ENCODE results near the gene ZNF618. TPM values are rescaled to one million over a fixed set of nuclear protein-coding genes. Genes with fewer than 3 reads are reported as not detected.

ZNF618 gene
- total and polyA plus RNA-seq, 2 experiments from 2014 or later, result 12.1 to 22.1 TPM

DNA sequence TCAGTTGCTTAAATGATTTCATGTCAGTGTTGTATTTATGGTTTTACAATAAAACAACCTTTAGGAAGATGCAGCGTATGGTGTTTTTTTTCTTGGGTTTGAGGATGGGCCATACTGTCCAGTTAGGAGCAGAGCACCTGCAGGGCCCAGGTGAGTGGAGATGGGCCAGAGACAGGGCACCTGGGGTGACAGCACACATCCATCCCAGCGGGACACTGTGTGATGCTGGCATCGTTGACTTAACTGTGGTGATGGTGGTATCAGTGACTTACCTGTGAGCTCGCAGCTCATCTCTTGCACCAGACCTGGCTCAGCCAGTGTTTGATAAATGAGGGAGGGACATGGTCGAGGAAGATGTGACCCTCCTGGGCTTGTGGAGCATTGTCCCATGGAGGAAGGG lies 180.4 kb downstream of the ZNF618 start:
- Histone ChIP-seq H3K27me3 (ENCODE audit: insufficient read depth) (no peaks in the 10 kb centered on the region), H3K27ac (ENCODE audit: low read depth) (no peak overlapping the region), H3K79me2 (replicated peaks; ENCODE audit: insufficient read depth) (no peaks in the 10 kb centered on the region), H3K4me2 (no peak overlapping the region), H3K9me2 (ENCODE audit: insufficient read depth) (0 out of 2 replicates have a peak, but pooled peaks cover 6% of the 10 kb centered on the region), H3K36me3 (ENCODE audit: insufficient read depth) (no peaks in the 10 kb centered on the region), H4K20me1 (replicated peaks; ENCODE audit: insufficient read depth) (no peaks in the 10 kb centered on the region; the same call in 1 of the 2 replicates), H3F3A (replicated peaks; ENCODE audit: low read depth) (no peaks in the 10 kb centered on the region), H3K4me1 (ENCODE audit: insufficient read depth) (no peaks in the 10 kb centered on the region), H3K4me3 (no peak overlapping the region), H2AFZ (no peak overlapping the region)
- Mint-ChIP-seq H3K4me3 (no peak overlapping the region), H3K36me3 (ENCODE audit: low read depth) (peaks cover 14% of the 10 kb centered on the region; the same call in 2 of the 3 replicates), H3K27ac (no peak overlapping the region), H3K4me1 (peaks cover 7% of the 10 kb centered on the region), H3K27me3 (ENCODE audit: insufficient read depth, low read depth, poor library complexity) (peaks cover 14% of the 10 kb centered on the region), H3K9me3 (no peaks in the 10 kb centered on the region)
- TF ChIP-seq ZNF331 (CRISPR knock-in tag; IDR thresholded peaks at IDR 0.05; ENCODE audit: low read depth) (no peak), STAT1 (IDR thresholded peaks at IDR 0.05; ENCODE audit: unreplicated experiment) (no peak), EZH2 (IDR thresholded peaks at IDR 0.05; ENCODE audit: low read depth, unreplicated experiment) (no peak), CTCF (conservative IDR thresholded peaks at IDR 0.05; ENCODE audit: low read depth in 2 of 2) (no peak), NANOG (IDR thresholded peaks at IDR 0.05; ENCODE audit: borderline replicate concordance) (no peak), ZNF114 (CRISPR knock-in tag; IDR thresholded peaks at IDR 0.05) (no peak), JUNB (IDR thresholded peaks at IDR 0.05; ENCODE audit: unreplicated experiment) (no peak), CREB1 (CRISPR knock-in tag; IDR thresholded peaks at IDR 0.05; ENCODE audit: low read depth) (no peak), POLR2AphosphoS5 (IDR thresholded peaks at IDR 0.05; ENCODE audit: low read depth) (no peak), EZH2phosphoT487 (IDR thresholded peaks at IDR 0.05; ENCODE audit: unreplicated experiment) (no peak)
- TF ChIP-seq, protein P1, sequence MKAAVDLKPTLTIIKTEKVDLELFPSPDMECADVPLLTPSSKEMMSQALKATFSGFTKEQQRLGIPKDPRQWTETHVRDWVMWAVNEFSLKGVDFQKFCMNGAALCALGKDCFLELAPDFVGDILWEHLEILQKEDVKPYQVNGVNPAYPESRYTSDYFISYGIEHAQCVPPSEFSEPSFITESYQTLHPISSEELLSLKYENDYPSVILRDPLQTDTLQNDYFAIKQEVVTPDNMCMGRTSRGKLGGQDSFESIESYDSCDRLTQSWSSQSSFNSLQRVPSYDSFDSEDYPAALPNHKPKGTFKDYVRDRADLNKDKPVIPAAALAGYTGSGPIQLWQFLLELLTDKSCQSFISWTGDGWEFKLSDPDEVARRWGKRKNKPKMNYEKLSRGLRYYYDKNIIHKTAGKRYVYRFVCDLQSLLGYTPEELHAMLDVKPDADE (IDR thresholded peaks at IDR 0.05), result no peak
- TF ChIP-seq, protein P2, sequence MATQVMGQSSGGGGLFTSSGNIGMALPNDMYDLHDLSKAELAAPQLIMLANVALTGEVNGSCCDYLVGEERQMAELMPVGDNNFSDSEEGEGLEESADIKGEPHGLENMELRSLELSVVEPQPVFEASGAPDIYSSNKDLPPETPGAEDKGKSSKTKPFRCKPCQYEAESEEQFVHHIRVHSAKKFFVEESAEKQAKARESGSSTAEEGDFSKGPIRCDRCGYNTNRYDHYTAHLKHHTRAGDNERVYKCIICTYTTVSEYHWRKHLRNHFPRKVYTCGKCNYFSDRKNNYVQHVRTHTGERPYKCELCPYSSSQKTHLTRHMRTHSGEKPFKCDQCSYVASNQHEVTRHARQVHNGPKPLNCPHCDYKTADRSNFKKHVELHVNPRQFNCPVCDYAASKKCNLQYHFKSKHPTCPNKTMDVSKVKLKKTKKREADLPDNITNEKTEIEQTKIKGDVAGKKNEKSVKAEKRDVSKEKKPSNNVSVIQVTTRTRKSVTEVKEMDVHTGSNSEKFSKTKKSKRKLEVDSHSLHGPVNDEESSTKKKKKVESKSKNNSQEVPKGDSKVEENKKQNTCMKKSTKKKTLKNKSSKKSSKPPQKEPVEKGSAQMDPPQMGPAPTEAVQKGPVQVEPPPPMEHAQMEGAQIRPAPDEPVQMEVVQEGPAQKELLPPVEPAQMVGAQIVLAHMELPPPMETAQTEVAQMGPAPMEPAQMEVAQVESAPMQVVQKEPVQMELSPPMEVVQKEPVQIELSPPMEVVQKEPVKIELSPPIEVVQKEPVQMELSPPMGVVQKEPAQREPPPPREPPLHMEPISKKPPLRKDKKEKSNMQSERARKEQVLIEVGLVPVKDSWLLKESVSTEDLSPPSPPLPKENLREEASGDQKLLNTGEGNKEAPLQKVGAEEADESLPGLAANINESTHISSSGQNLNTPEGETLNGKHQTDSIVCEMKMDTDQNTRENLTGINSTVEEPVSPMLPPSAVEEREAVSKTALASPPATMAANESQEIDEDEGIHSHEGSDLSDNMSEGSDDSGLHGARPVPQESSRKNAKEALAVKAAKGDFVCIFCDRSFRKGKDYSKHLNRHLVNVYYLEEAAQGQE (IDR thresholded peaks at IDR 0.05; ENCODE audit: unreplicated experiment), result no peak
- TF ChIP-seq, protein P3, sequence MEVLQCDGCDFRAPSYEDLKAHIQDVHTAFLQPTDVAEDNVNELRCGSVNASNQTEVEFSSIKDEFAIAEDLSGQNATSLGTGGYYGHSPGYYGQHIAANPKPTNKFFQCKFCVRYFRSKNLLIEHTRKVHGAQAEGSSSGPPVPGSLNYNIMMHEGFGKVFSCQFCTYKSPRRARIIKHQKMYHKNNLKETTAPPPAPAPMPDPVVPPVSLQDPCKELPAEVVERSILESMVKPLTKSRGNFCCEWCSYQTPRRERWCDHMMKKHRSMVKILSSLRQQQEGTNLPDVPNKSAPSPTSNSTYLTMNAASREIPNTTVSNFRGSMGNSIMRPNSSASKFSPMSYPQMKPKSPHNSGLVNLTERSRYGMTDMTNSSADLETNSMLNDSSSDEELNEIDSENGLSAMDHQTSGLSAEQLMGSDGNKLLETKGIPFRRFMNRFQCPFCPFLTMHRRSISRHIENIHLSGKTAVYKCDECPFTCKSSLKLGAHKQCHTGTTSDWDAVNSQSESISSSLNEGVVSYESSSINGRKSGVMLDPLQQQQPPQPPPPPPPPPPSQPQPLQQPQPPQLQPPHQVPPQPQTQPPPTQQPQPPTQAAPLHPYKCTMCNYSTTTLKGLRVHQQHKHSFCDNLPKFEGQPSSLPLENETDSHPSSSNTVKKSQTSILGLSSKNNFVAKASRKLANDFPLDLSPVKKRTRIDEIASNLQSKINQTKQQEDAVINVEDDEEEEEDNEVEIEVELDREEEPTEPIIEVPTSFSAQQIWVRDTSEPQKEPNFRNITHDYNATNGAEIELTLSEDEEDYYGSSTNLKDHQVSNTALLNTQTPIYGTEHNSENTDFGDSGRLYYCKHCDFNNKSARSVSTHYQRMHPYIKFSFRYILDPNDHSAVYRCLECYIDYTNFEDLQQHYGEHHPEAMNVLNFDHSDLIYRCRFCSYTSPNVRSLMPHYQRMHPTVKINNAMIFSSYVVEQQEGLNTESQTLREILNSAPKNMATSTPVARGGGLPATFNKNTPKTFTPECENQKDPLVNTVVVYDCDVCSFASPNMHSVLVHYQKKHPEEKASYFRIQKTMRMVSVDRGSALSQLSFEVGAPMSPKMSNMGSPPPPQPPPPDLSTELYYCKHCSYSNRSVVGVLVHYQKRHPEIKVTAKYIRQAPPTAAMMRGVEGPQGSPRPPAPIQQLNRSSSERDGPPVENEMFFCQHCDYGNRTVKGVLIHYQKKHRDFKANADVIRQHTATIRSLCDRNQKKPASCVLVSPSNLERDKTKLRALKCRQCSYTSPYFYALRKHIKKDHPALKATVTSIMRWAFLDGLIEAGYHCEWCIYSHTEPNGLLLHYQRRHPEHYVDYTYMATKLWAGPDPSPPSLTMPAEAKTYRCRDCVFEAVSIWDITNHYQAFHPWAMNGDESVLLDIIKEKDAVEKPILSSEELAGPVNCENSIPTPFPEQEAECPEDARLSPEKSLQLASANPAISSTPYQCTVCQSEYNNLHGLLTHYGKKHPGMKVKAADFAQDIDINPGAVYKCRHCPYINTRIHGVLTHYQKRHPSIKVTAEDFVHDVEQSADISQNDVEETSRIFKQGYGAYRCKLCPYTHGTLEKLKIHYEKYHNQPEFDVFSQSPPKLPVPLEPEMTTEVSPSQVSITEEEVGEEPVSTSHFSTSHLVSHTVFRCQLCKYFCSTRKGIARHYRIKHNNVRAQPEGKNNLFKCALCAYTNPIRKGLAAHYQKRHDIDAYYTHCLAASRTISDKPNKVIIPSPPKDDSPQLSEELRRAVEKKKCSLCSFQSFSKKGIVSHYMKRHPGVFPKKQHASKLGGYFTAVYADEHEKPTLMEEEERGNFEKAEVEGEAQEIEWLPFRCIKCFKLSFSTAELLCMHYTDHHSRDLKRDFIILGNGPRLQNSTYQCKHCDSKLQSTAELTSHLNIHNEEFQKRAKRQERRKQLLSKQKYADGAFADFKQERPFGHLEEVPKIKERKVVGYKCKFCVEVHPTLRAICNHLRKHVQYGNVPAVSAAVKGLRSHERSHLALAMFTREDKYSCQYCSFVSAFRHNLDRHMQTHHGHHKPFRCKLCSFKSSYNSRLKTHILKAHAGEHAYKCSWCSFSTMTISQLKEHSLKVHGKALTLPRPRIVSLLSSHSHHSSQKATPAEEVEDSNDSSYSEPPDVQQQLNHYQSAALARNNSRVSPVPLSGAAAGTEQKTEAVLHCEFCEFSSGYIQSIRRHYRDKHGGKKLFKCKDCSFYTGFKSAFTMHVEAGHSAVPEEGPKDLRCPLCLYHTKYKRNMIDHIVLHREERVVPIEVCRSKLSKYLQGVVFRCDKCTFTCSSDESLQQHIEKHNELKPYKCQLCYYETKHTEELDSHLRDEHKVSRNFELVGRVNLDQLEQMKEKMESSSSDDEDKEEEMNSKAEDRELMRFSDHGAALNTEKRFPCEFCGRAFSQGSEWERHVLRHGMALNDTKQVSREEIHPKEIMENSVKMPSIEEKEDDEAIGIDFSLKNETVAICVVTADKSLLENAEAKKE (CRISPR knock-in tag; IDR thresholded peaks at IDR 0.05), result no peak
- DNase-seq (ENCODE audit: low spot score) (no peak), ATAC-seq (no peak)
